Neural progenitor cell (in vitro differentiated cells): ENCODE data around the gene FMNL2. TPM values are rescaled to one million over a fixed set of nuclear protein-coding genes. Genes with fewer than 3 reads are reported as not detected.

Experiments
- DNase-seq: peaks from one replicate; pipeline ENCODE4 v3.0.0-alpha.2; 2016; ENCODE audit warnings: low spot score
- H2AFZ ChIP-seq: fragments of 200-600 bp; sonication (generic); replicated peaks from 2 replicates; pipeline ENCODE4 v1.6.1; 2016; ENCODE audit warnings: antibody characterized with exemption
- H3F3A ChIP-seq: fragments of 200-600 bp; sonication (generic); 2 replicates; pipeline ENCODE4 v1.6.1; 2016; ENCODE audit warnings: antibody characterized with exemption, low read depth
- H3K27ac ChIP-seq: fragments of 200-600 bp; sonication (generic); 2 replicates; pipeline ENCODE4 v1.5.1; 2016; ENCODE audit warnings: mild to moderate bottlenecking
- H3K27me3 ChIP-seq: fragments of 200-600 bp; sonication (generic); 2 replicates; pipeline ENCODE4 v1.6.1; 2016; ENCODE audit warnings: mild to moderate bottlenecking, moderate library complexity
- H3K36me3 ChIP-seq: fragments of 200-600 bp; sonication (generic); 2 replicates; pipeline ENCODE4 v1.5.1; 2016
- H3K4me1 ChIP-seq: fragments of 200-600 bp; sonication (generic); 2 replicates; pipeline ENCODE4 v1.6.1; 2016; ENCODE audit warnings: mixed run types
- H3K4me2 ChIP-seq: fragments of 200-600 bp; sonication (generic); 2 replicates; pipeline ENCODE4 v1.6.1; 2016
- H3K4me3 ChIP-seq: fragments of 200-600 bp; sonication (generic); 2 replicates; pipeline ENCODE4 v1.5.1; 2016
- H3K79me2 ChIP-seq: fragments of 200-600 bp; sonication (generic); 2 replicates; pipeline ENCODE4 v1.6.1; 2016; ENCODE audit warnings: low read depth
- H3K9ac ChIP-seq: fragments of 200-600 bp; sonication (generic); 2 replicates; pipeline ENCODE4 v1.6.1; 2016
- H3K9me3 ChIP-seq: fragments of 200-600 bp; sonication (generic); 2 replicates; pipeline ENCODE4 v1.5.1; 2016; ENCODE audit warnings: low read depth
- H4K20me1 ChIP-seq: fragments of 200-600 bp; sonication (generic); 2 replicates; pipeline ENCODE4 v1.6.1; 2016; ENCODE audit warnings: low read depth
- H3K27ac Mint-ChIP-seq: 3 replicates; pipeline ENCODE4 v1.8.0; 2021; ENCODE audit warnings: mixed read lengths
- H3K27me3 Mint-ChIP-seq: 2 replicates; pipeline ENCODE4 v1.8.0; 2022; ENCODE audit warnings: low read depth, mild to moderate bottlenecking, inconsistent platforms, moderate library complexity, mixed read lengths; ENCODE audit not compliant: insufficient read depth
- H3K36me3 Mint-ChIP-seq: 3 replicates; pipeline ENCODE4 v1.8.0; 2021; ENCODE audit warnings: mixed read lengths
- H3K4me1 Mint-ChIP-seq: 3 replicates; pipeline ENCODE4 v1.8.0; 2021; ENCODE audit warnings: mixed read lengths
- H3K4me3 Mint-ChIP-seq: 3 replicates; pipeline ENCODE4 v1.8.0; 2021; ENCODE audit warnings: mild to moderate bottlenecking, moderate library complexity, mixed read lengths
- H3K9me3 Mint-ChIP-seq: 3 replicates; pipeline ENCODE4 v1.8.0; 2020; ENCODE audit warnings: mixed read lengths
- CTCF ChIP-seq: fragments of 200-600 bp; sonication (generic); IDR thresholded peaks from 2 replicates; pipeline ENCODE4 v1.5.1; 2017; ENCODE audit warnings: antibody characterized with exemption, mild to moderate bottlenecking
- EZH2 ChIP-seq: fragments of 200-600 bp; sonication (generic); IDR thresholded peaks from 2 replicates; pipeline ENCODE4 v1.6.1; 2017; ENCODE audit warnings: antibody characterized with exemption, mild to moderate bottlenecking, moderate library complexity
- EZH2phosphoT487 ChIP-seq: fragments of 200-600 bp; sonication (generic); IDR thresholded peaks from 2 replicates; pipeline ENCODE4 v1.6.1; 2017; ENCODE audit warnings: antibody characterized with exemption
- total RNA-seq: library from RNA; depleted of rRNA; stranded (reverse); fragments of >200 nt; gene quantifications from 2 replicates; pipeline ENCODE4 v1.2.3, GENCODE V29; 2015; ENCODE audit warnings: low replicate concordance

The FMNL2 gene
- total RNA-seq, 1 donor from 2014 or later = 99.7 TPM

- Mint-ChIP-seq H3K4me1 (peaks cover 14% of the 10 kb centered on the region), H3K27me3 (no peaks in the 10 kb centered on the region), H3K9me3 (no peaks in the 10 kb centered on the region), H3K27ac (no peak overlapping the region), H3K4me3 (no peak overlapping the region), H3K36me3 (peaks cover 25% of the 10 kb centered on the region)
- TF ChIP-seq CTCF (no peak), EZH2 (no peak), EZH2phosphoT487 (no peak)
- DNase-seq = no peak
- no peaks in the 10 kb centered on the region for H3K9me3 ChIP-seq
- no peak overlapping the region for H2AFZ ChIP-seq
- peaks cover 95% of the 10 kb centered on the region for H4K20me1 ChIP-seq
- no peak overlapping the region for H3K4me2 ChIP-seq
- no peak overlapping the region for H3K4me3 ChIP-seq
- no peaks in the 10 kb centered on the region for H3K27me3 ChIP-seq
- H3K36me3 ChIP-seq = no peaks in the 10 kb centered on the region
- no peak overlapping the region for H3K9ac ChIP-seq
- H3K4me1 ChIP-seq = peaks cover 23% of the 10 kb centered on the region
- no peak overlapping the region for H3K27ac ChIP-seq
- H3K79me2 ChIP-seq = peaks cover 96% of the 10 kb centered on the region
- peaks cover 7% of the 10 kb centered on the region for H3F3A ChIP-seq
Observed at GRCh38 chr2:152344579-152345195, 9.7 kb downstream of the FMNL2 start.

GRCh38 chr2:152347076-152347475 is 12.1 kb downstream of the FMNL2 start:
- no peak for TF ChIP-seq EZH2
- no peak for TF ChIP-seq EZH2phosphoT487
- TF ChIP-seq CTCF = no peak
- H3F3A ChIP-seq = peaks cover 7% of the 10 kb centered on the region
- H3K9me3 ChIP-seq = no peaks in the 10 kb centered on the region
- H3K27ac ChIP-seq = no peak overlapping the region
- H3K27me3 ChIP-seq = no peaks in the 10 kb centered on the region
- no peak overlapping the region for H3K9ac ChIP-seq
- no peak overlapping the region for H3K27ac Mint-ChIP-seq
- H3K79me2 ChIP-seq = peaks cover 96% of the 10 kb centered on the region
- H3K4me3 ChIP-seq = no peak overlapping the region
- no peak overlapping the region for H3K4me2 ChIP-seq
- no peak overlapping the region for H3K4me3 Mint-ChIP-seq
- peaks cover 34% of the 10 kb centered on the region for H3K36me3 Mint-ChIP-seq
- peaks cover 85% of the 10 kb centered on the region for H4K20me1 ChIP-seq
- no peak for DNase-seq
- peaks cover 12% of the 10 kb centered on the region for H3K4me1 Mint-ChIP-seq
- H3K27me3 Mint-ChIP-seq = no peaks in the 10 kb centered on the region
- peaks cover 5% of the 10 kb centered on the region for H3K9me3 Mint-ChIP-seq
- H3K36me3 ChIP-seq = no peaks in the 10 kb centered on the region
- H3K4me1 ChIP-seq = peaks cover 23% of the 10 kb centered on the region
- H2AFZ ChIP-seq = no peak overlapping the region

GRCh38 chr2:152348388-152348787 is 13.4 kb downstream of the FMNL2 start:
- no peaks in the 10 kb centered on the region for H3K27me3 ChIP-seq
- peaks cover 85% of the 10 kb centered on the region for H4K20me1 ChIP-seq
- Mint-ChIP-seq H3K4me3 (no peak overlapping the region), H3K9me3 (peaks cover 5% of the 10 kb centered on the region), H3K27me3 (no peaks in the 10 kb centered on the region), H3K36me3 (peaks cover 29% of the 10 kb centered on the region), H3K4me1 (peaks cover 12% of the 10 kb centered on the region), H3K27ac (no peak overlapping the region)
- H3K4me3 ChIP-seq = no peak overlapping the region
- no peaks in the 10 kb centered on the region for H3K36me3 ChIP-seq
- no peak for TF ChIP-seq EZH2
- no peak for TF ChIP-seq CTCF
- TF ChIP-seq EZH2phosphoT487 = no peak
- H3K9ac ChIP-seq = no peak overlapping the region
- peaks cover 23% of the 10 kb centered on the region for H3K4me1 ChIP-seq
- H3K9me3 ChIP-seq = no peaks in the 10 kb centered on the region
- no peak overlapping the region for H2AFZ ChIP-seq
- no peak for DNase-seq
- peaks cover 96% of the 10 kb centered on the region for H3K79me2 ChIP-seq
- peaks cover 7% of the 10 kb centered on the region for H3F3A ChIP-seq
- peak overlapping the region; percentile 50 for H3K27ac ChIP-seq
- H3K4me2 ChIP-seq = no peak overlapping the region
